NCI-H1092 (cell line): ENCODE data around the gene DISC1.
"Not testable (repeated sequence)": the region's sequence is repeated elsewhere in the genome, so short reads cannot be mapped to it uniquely, and the experiment has no call there.

ENCODE experiments used
- DNase-seq: peaks from one replicate; lab custom pipeline; 2025; lab: John Stamatoyannopoulos, UW

The DISC1 gene

DNA sequence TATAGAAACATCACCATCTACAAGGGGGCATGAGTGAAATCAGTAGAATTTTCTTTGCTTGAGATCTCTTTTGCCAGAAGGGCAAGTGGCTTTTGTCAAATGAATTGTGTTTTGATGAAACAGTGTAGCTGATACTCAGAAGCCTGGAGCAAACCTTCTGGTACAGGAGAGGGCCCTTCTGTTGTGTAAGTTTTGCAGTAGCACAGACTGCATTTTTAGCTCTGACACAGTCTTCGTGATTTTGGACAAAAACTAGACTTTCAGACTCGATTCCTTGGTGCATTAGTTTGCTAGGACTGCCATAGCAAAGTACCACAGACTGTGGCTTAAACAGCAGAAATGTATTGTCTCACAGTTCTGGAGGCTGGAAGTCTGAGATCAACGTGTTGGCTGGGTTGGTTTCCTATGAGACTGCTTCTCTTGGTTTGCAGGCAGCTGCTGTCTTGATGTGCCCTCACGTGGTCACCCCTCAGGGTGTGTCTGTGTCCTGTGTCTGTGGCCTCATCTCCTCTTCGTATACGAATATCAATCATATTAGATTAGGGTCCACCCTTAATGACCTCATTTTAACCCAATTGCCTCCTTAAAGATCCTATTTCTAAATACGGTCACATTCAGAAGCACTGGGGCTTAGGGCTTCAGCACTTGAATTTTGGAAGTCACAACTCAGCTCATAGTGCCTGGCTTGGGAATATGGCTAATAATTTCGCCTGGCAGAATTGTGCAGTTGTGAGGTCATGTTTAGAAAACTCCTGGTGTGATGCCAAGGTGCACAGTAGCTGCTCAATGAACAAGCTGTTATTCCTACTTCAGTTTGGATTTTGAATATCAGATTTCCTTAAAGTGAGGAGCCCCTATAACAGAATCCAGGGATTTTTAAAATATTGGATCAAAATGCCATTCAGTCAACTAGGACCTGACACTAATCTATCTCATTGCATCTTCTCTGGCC is 21.2 kb upstream of the DISC1 start:
- DNase-seq: no peak

DNA sequence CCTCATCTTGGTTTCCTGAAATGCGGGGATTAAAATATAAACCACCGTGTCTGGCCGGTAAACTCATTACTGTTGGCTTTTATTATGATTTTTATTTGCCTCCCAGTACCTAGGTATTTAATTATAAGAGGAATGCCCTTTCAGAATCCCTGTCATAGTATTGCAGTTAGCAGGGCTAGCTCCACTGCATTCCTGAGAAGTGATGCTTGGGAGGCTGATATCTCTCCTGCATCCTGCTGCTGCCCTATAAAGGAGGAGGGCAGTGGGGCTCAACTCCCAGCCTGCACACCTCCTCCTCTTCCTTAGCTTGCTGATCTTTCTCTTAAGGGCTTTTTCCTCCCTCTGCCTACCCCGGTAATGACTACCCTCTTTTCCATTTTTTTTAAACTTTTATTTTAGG is 19.9 kb upstream of the DISC1 start:
- DNase-seq: no peak

DNA sequence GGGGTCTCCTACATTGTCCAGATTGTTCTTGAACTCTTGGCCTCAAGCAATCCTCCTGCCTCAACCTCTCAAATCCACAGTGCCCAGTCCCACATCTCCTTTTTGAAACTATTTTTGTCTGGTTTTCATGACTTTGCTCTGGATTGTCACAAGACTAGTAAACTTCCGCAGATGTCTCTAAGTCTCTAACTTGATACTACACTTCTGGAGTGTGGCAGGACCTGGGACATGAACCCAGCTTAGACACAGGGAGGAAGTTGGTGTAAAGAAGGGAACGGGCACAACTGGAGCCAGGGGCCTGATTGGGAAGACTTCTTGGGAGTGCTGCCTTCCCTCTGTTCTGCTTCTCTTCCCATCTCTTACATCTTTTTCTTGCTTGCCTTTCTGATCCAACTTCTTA is 16.2 kb upstream of the DISC1 start:
- no peak for DNase-seq

DNA sequence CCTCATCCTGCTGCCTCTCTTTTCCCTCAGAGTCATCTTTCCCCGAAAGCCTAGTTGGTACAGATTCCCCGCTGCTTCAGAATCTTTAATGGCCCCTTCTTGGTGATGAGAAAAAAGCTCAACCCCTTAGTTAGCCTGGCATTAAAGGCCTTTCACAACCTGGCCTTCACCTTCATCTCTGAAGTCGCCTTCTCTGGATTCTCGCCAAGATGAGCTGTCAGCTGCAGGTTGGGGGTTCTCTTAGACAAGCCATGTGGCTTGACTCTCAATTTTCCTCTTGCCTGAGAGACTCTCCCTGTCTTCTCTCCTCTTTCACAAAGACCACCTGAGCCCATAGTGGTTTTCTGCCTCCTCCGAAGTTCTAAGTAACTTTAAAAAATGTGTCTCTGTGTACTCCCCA is 15.5 kb upstream of the DISC1 start:
- DNase-seq: no peak

DNA sequence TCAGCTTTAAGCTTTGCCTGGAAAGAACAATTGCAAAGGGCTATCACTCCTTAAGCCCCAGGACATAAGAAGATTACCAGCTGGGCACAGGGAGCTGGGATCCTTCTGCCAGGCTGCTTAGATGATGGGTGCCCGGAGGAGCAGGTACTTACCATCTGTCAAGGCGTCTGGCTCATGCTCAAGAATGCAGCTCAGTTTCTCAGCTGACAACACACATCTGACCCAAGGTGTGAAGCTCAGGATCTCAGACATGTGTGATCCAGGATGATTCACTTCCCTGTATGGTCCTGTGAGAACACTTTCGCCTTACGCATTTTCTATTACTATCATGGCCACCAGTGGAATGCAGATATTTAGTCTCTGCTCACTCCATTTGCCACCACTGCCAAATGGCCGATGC is 14.7 kb upstream of the DISC1 start:
- DNase-seq: no peak

DNA sequence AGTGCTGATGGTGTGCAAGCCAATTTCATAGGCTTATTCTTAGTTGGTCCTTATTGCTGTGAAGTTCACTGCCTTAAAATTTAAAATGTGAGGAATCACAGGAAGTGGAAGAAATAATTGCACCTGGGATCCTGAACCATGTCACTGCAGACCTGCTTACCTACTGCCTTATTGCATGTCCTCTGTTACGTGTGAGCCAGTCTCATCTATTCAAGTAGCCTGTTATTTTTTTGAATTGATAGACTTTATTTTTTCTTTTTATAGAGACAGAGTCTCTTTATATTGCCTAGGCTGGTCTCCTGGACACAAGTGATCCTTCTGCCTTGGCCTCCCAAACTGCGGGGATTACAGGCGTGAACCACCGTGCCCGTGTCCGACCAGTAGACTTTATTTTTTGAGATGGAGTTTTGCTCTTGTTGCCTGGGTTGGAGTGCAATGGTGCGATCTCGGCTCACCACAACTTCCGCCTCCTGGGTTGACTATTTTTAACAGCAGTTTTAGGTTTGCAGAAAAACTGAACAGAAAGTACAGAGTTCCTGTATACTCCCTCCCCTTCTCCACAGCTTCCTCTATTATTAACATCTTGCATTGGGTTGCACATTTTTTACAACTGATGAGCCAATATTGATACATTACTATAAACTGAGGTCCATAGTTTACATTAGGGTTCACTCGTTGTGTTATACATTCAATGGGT is 14.0 kb upstream of the DISC1 start:
- no peak for DNase-seq

DNA sequence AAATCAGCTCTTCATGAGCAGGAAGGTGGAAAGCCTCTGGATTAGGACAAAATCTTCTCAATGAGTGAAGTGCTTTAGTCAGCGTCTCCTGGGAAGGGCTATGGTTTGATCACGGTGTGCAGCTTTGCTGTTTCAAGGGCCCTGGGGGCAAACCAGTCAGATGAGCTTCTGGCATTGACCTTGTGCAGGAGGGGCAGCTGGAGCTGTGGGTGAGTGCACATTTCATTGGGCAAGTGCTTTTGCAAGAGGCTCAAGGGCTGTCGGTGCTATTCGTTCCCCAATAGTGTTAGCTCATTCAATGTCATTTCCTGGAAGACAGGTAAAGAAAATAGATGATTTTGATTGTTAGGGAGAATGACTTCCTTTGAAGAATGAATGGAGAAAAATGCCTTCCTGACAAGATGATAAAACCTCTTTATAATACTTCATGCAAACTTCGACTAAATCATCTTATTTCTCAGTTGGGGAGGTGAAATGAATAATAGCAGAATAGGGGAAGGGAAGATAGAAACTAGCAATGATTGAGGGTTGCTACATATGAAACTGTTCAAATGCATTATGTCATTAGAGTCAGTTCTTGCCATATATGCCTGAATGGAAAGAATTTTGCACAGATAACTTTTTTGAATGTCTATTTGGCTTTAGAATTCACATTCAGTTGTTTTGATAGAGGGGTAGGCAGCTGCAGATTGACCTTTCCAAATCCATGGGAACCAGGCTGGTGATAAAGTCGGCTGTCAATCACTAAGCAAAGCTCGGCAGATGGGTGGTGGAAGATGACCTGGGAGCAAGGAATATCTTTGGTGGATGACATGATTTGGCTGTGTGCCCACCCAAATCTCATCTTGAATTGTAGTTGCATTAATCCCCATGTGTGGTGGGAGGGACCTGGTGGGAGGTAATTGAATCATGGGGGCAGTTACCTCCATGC is 12.9 kb upstream of the DISC1 start:
- no peak for DNase-seq

DNA sequence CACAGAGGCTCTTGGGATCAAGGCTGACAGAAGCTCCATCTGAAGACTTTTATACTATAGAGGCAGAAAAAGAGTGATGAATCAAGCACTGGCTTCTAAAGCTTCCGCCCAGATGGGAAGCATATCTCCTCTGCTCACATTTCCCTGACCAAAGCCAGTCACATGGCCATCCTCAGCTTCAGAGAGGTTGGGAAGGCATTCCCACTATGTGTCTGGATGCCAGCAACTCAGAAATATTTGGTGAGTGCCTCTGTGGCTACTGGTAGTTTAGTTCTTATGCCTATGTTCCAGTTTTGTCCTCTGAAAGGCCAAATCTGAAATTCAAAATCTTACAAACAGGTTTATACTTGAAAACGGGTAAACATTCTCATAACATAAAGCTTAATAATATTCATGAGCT is 9.9 kb upstream of the DISC1 start:
- no peak for DNase-seq

DNA sequence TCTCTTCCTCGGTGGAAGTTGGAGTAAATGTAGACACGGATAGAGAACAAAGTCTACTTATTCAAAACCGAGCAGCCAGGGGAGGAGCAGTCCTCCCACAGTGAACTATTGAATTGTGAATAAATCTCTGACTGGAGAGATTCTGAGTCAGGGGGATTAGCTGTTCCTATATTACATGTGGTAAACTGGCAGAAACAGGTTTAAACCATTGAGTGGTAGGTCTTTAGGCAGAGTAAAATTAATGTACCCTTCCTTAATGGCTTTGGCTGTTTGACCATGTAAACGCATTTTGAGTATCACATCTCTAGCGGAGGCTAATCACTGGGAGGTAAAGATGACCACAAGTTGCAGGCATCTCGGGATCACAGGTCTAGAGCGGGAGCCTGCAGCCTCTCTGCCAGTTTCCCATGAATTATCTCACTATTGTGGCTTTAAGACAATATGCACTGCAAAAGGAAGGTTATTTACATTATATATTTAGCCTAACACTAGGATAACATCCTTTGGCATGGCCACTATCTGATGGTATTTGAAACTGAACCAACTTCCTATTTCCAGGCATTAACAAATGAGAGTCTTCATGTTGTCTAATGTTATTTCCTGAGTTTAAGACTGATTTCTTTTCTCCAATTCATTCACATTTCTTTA is 7.9 kb upstream of the DISC1 start:
- no peak for DNase-seq

DNA sequence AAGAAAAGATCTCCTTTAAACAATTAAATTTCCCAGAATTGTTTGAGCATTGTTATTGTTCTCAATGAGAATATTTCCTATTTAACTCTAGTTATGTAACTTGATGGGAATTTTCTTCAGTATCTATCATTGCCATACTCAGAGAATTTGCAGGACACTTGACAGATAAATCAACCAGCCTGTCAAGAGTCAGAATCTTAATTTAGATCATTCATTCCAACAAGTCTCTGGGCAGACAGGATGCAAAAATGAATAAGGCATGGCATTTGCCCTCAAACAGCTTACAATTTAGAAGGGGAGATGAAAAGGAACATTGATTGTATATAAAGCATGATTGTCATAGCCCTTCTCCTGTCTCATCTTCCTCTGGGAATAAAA is 7.3 kb upstream of the DISC1 start:
- DNase-seq: no peak

DNA sequence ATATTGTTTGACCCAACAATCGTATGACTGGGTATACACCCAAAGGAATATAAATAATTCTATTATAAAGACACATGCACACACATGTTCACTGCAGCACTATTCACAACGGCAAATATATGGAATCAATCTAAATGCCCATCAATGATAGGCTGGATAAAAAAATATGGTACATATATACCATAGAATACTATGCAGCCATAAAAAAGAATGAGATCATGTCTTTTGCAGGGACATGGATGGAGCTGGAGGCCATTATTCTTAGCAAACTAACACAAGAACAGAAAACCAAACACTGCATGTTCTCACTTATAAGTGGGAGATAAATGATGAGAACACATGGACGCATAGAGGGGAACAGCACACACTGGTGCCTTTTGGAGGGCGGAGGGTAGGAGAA is 1.5 kb upstream of the DISC1 start:
- not testable (repeated sequence) for DNase-seq

DNA sequence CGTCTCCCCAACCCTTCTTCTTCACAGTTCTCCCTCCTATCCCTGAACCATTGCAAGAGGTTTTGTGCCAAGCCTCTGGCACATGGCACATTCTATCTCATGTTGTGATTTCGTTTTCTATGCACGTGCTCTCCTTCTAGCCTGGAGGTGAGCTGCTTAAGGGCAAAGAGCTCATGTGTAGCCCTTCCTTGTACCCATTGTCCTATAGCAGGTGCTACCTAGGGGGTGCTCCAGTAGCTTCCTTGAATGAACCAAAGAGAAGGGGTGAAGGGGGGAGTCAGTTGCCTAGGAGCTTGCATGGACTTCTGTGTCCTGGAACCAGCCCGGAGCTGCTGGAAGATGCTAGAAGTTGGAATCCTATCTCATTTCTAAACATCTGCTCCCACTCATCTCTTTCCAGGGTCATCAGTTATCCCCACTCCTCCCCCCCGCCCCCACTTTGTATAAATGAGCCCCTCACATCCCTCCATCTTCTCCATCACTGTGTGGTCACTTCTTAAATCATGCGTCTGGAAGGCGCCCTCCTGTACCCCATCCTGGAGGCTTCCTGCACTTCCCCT is 535 bp upstream of the DISC1 start:
- no peak for DNase-seq

DNA sequence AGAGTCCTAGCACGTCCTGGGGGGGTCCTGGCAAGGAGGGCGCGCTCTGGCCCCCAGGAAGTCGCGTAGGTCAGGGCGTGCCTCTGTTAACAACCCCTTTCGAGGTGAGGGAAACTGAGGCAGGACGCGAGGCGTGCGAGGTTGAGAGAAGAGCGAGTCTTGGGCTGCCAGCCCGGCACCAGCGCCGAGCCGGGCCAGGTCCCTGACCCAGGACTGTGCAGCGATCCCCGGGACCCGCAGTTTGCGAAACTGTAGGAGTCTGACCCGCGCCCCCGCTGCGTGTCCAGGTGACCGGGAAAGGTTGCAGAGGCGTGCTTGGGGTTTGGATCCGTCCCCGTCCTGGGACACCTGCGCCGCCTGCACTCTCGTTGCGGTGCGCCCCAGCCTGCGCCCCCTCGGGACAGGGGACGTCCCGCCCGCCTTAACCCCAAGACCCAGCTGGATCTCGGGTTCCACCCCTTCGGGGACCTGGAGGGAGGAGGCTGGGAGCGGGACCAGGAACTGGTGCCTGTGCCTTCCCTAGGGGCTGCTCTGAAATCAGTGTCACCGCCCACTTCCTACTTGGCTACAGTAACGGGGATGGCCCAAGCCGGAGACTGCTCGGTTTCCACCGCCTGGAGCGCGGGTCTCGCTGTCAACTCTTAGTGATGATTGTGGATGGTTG is 493 bp downstream of the DISC1 start:
- no peak for DNase-seq

DNA sequence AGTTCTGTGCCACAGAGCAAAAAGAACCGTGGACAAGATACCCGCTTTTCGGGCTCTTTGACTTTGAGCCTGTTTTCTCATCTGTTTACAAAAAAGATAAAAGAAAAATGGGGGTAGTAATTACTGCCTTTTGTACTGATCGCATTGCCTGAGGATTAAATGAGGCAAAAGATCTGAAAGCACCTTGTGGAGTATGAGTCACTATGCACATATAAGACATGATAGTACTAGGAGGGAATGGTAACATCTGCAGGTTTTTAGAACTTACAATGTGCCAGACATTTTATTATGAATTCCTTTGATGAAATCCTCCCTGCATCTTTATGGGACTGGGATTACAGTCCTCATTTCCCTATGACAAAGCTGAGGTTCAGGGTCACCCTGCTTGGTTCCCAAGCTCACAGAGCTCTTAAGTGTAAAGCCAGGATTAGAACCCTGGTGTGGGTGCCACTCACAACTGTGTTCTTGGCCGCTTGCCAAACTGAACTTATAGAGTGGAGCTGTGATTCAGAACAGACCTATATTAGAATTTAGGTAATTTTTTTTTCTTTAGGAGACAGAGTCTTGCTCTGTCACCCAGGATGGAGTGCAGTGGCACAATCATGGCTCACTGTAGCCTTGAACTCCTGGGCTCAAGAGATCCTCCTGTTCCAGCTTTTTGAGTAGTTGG is 1.8 kb downstream of the DISC1 start:
- DNase-seq: no peak

DNA sequence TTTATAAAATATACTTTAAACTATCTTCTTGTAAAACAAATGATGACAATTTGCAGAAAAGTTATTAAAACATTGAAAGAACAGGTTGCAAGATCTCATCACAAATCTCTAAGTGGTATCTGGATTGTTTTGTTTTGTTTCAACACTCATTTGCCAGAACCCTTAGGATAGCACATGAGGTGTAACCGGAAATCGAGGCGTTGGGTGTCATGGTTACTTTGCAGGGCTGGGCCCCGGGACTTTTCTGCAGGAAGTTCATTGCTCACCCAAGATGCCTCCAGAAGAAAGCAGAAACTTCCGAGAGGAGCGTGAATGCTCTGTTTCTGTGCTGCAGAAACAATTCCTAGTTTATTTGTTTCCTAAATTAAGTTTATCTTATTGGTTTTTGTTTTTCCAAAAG is 2.5 kb downstream of the DISC1 start:
- DNase-seq: no peak

DNA sequence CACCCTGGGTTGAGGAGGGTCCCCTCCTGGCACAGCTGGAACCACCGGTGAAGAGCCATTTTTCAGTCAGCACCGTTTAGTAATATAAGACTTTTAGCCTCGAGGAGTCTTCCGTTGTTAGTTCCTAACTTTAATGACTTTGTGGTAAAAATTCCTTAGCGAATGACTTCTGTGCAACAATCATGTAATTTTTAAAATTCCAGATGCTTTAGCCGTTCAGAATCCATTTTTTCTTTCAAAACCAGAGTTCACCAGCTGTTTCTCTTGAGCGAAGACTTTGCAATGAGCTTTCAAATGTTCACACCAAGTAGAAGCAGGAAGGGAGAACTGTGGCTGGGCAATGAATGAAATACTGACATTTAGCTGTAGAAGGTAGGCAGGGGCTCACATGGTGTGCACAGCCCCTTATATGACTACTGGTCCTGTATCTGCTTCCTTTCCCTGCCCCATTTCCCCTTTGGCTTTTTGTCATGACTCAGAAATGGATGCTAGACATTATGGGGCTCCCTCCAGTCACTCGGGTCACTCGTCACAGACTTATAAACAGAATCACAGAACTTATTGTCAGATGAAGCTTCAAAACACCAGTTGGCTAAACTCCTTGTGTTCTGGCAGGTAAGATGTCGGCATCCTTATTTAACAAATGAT is 4.1 kb downstream of the DISC1 start:
- no peak for DNase-seq

DNA sequence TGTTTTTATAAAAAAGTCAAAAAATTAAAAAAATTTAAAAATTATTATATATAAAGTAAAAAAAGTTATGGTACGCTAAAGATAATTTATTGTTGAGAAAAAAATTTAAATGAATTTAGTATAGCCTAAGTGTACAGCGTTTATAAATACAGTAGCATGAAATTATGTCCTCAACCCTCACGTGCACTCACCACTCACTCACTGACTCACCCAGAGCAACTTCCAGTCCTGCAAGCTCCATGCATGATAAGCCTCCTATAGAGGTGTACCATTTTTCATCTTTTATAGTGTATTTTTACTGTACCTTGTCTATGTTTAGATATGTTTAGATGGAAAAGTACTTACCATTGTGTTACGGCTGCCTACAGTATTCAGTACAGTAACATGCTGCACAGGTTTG is 5.1 kb downstream of the DISC1 start:
- DNase-seq: no peak

DNA sequence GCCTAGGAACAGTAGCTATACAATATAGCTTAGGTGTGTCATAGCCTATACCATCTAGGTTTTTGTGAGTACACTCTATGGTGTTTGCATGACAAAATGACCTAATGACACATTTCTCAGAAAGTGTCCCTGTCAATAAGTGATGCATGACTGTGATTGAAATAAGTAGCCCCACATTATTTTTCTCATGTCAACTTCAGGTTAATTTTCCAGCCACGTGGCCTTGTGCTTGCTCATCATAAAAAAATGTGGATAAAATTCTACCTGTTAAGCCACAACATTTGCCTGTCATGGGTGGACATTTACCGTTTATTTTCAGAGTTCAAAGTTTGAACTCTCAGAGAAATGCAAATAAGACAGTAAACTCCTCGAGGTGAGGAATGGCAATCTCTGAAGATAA is 5.5 kb downstream of the DISC1 start:
- DNase-seq: no peak

DNA sequence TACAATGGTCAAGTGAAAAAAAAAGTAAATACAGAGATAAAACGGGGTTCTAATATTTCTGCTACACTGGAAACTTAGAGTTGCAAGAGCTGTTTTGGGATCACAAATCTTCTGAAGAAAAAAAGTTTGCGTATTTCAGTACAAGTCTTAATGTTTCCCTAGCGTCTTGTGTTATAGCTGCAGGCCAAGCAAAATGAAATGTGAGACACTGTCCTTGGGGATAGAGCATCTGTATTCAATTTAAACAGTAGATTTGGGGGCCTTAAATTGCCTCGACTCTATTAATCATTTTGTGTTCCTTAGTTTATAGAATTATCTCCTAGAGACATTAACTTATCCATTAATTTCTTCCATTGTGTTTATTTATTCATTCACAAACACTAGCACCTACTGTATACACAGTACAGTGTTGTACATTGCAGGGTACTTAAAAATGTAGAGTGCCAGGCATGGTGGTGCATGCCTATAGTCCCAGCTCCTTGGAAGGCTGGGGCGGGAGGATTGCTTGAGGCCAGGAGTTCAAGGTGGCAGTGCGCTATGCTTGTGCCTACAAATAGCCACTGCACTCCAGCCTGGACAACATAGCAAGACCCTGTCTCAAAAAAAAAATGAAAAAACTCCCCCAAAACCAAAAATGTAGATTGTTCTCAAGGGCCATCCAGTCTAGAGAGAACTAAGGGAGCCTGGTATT is 7.9 kb downstream of the DISC1 start:
- no peak for DNase-seq
